ENCODE results near the gene P2RX1.
A peak's percentile ranks its signal among the peaks of the same experiment; 100 is the strongest.

P2RX1 gene

GRCh38 chr17:3903051-3903825, 13.0 kb downstream of the P2RX1 start:
- no peaks in the 10 kb centered on the region for H3K36me3 ChIP-seq (ENCODE audit: control insufficient read depth, insufficient read depth, low read length)
- H3K27me3 ChIP-seq (ENCODE audit: control insufficient read depth, insufficient read depth, low read length) = no peaks in the 10 kb centered on the region
- peaks cover 26% of the 10 kb centered on the region for H3K4me1 ChIP-seq (ENCODE audit: control insufficient read depth, insufficient read depth, low read length)
- H3K4me3 ChIP-seq (ENCODE audit: low read depth, low read length) = no peak overlapping the region
- H3K27ac ChIP-seq (ENCODE audit: low read depth, low read length) = no peak overlapping the region
- no peaks in the 10 kb centered on the region for H3K9me3 ChIP-seq (ENCODE audit: control insufficient read depth, insufficient read depth, low read length)
- H3K9ac ChIP-seq (ENCODE audit: low read depth, low read length) = no peak overlapping the region

DNA sequence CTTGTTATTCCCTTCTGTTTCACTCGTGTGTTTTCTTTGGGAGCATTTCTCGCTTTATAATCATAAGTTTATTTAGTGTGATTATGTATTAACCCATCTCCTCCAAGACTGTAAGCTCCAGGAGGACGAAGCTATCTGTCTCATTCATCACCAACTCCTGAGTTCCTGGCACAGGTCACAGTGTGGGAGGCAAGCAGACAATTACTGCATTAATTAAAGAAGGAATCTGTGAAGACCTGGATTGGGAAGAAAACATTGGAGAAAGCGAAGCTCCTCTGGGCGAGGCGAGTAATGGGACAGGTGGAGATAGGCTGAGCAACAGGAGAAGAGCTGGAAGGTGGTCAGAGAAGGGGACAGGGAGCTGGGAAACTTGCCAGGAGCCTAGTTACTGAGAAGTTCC, 15.6 kb downstream of the P2RX1 start:
- Histone ChIP-seq H3K27me3 (ENCODE audit: control insufficient read depth, insufficient read depth, low read length) (no peaks in the 10 kb centered on the region), H3K9ac (ENCODE audit: low read depth, low read length) (no peak overlapping the region), H3K27ac (ENCODE audit: low read depth, low read length) (no peak overlapping the region), H3K4me3 (ENCODE audit: low read depth, low read length) (no peak overlapping the region), H3K4me1 (ENCODE audit: control insufficient read depth, insufficient read depth, low read length) (peaks cover 23% of the 10 kb centered on the region), H3K9me3 (ENCODE audit: control insufficient read depth, insufficient read depth, low read length) (no peaks in the 10 kb centered on the region), H3K36me3 (ENCODE audit: control insufficient read depth, insufficient read depth, low read length) (no peaks in the 10 kb centered on the region)

DNA sequence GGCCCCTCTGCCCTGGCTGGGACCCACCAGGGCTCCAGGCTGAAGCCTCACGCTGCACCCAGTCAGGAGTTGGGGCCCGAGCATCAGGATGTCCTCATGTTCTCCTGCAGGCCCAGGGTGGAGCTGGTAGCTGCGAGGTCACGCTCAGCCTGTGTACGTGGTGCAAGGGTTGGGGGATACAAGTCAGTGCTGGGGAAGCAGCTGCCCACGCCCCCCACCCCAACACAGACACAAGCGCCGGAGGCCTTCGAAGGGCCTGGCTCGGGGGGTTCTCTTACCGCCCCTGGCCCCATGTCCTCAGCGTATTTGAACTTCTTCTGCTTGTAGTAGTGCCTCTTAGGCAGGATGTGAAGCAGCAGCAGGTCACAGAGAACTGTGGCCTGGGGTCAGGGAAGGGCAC, 18.5 kb downstream of the P2RX1 start:
- Histone ChIP-seq H3K9me3 (ENCODE audit: control insufficient read depth, insufficient read depth, low read length) (no peaks in the 10 kb centered on the region), H3K4me1 (ENCODE audit: control insufficient read depth, insufficient read depth, low read length) (peaks cover 8% of the 10 kb centered on the region), H3K27ac (ENCODE audit: low read depth, low read length) (no peak overlapping the region), H3K9ac (ENCODE audit: low read depth, low read length) (no peak overlapping the region), H3K36me3 (ENCODE audit: control insufficient read depth, insufficient read depth, low read length) (no peaks in the 10 kb centered on the region), H3K4me3 (ENCODE audit: low read depth, low read length) (no peak overlapping the region), H3K27me3 (ENCODE audit: control insufficient read depth, insufficient read depth, low read length) (no peaks in the 10 kb centered on the region; the same call in 1 of the 2 replicates)

GRCh38 chr17:3896968-3897235, 19.4 kb downstream of the P2RX1 start:
- Histone ChIP-seq H3K27me3 (ENCODE audit: control insufficient read depth, insufficient read depth, low read length) (no peaks in the 10 kb centered on the region; the same call in 1 of the 2 replicates), H3K4me3 (ENCODE audit: low read depth, low read length) (no peak overlapping the region), H3K9ac (ENCODE audit: low read depth, low read length) (no peak overlapping the region), H3K36me3 (ENCODE audit: control insufficient read depth, insufficient read depth, low read length) (no peaks in the 10 kb centered on the region), H3K4me1 (ENCODE audit: control insufficient read depth, insufficient read depth, low read length) (peaks cover 8% of the 10 kb centered on the region), H3K9me3 (ENCODE audit: control insufficient read depth, insufficient read depth, low read length) (no peaks in the 10 kb centered on the region), H3K27ac (ENCODE audit: low read depth, low read length) (no peak overlapping the region)

- no peaks in the 10 kb centered on the region for H3K9me3 ChIP-seq (ENCODE audit: control insufficient read depth, insufficient read depth, low read length)
- H3K4me3 ChIP-seq (ENCODE audit: low read depth, low read length) = no peak overlapping the region
- no peaks in the 10 kb centered on the region for H3K36me3 ChIP-seq (ENCODE audit: control insufficient read depth, insufficient read depth, low read length)
- no peak overlapping the region for H3K27ac ChIP-seq (ENCODE audit: low read depth, low read length)
- peaks cover 13% of the 10 kb centered on the region for H3K4me1 ChIP-seq (ENCODE audit: control insufficient read depth, insufficient read depth, low read length)
- H3K9ac ChIP-seq (ENCODE audit: low read depth, low read length) = no peak overlapping the region
- no peaks in the 10 kb centered on the region; the same call in 1 of the 2 replicates for H3K27me3 ChIP-seq (ENCODE audit: control insufficient read depth, insufficient read depth, low read length)
Measured at GRCh38 chr17:3896108-3896967, 19.9 kb downstream of the P2RX1 start.

DNA sequence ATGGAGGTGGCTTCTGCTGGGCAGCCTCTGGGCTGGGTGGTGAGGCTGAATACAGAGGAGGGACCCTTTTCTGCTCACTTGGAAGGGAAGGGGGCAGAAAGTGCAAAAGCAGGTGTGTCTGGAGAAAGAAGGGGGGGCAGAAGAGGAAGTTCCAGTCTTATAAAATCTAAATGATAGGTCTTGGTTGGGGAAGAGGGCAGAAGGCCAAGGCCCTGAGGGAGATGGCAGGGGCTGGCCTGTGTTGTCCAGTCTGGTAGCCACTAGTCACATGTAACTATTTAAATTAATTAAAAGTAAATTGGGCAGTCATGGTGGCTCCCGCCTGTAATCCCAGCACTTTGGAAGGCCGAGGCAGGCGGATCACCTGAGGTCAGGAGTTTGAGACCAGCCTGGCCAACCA, 20.9 kb downstream of the P2RX1 start:
- Histone ChIP-seq H3K36me3 (ENCODE audit: control insufficient read depth, insufficient read depth, low read length) (no peaks in the 10 kb centered on the region), H3K27ac (ENCODE audit: low read depth, low read length) (no peak overlapping the region), H3K27me3 (ENCODE audit: control insufficient read depth, insufficient read depth, low read length) (no peaks in the 10 kb centered on the region; the same call in 1 of the 2 replicates), H3K4me1 (ENCODE audit: control insufficient read depth, insufficient read depth, low read length) (peaks cover 18% of the 10 kb centered on the region), H3K9ac (ENCODE audit: low read depth, low read length) (no peak overlapping the region), H3K9me3 (ENCODE audit: control insufficient read depth, insufficient read depth, low read length) (no peaks in the 10 kb centered on the region), H3K4me3 (ENCODE audit: low read depth, low read length) (no peak overlapping the region)

- H3K9me3 ChIP-seq (ENCODE audit: control insufficient read depth, insufficient read depth, low read length) = no peaks in the 10 kb centered on the region
- peaks cover 18% of the 10 kb centered on the region for H3K4me1 ChIP-seq (ENCODE audit: control insufficient read depth, insufficient read depth, low read length)
- H3K27ac ChIP-seq (ENCODE audit: low read depth, low read length) = no peak overlapping the region
- no peaks in the 10 kb centered on the region for H3K36me3 ChIP-seq (ENCODE audit: control insufficient read depth, insufficient read depth, low read length)
- no peak overlapping the region for H3K4me3 ChIP-seq (ENCODE audit: low read depth, low read length)
- no peak overlapping the region for H3K9ac ChIP-seq (ENCODE audit: low read depth, low read length)
- no peaks in the 10 kb centered on the region; the same call in 1 of the 2 replicates for H3K27me3 ChIP-seq (ENCODE audit: control insufficient read depth, insufficient read depth, low read length)
Measured at GRCh38 chr17:3894911-3895343, 21.3 kb downstream of the P2RX1 start.

DNA sequence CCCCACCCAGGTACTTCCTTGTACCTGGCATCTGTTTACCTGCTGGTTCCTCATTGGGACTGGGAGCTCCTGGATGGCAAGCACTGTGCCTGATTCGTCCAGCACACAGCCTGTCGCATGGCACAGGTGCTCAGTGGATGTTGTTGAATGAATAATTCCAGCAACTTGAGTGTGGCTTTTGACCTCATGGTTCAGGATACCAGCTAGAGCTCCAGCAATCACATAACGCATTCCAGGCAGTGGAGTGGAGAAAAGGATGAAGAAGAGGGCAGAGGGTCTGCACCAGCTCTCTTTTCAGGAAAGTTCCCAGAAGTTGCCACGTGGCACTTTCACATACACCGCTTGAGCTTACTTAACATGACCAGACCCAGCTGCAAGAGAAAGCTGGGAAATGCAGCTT, 22.1 kb downstream of the P2RX1 start:
- Histone ChIP-seq H3K36me3 (ENCODE audit: control insufficient read depth, insufficient read depth, low read length) (no peaks in the 10 kb centered on the region), H3K4me1 (ENCODE audit: control insufficient read depth, insufficient read depth, low read length) (peaks cover 18% of the 10 kb centered on the region), H3K9me3 (ENCODE audit: control insufficient read depth, insufficient read depth, low read length) (no peaks in the 10 kb centered on the region), H3K9ac (ENCODE audit: low read depth, low read length) (no peak overlapping the region), H3K4me3 (ENCODE audit: low read depth, low read length) (no peak overlapping the region), H3K27me3 (ENCODE audit: control insufficient read depth, insufficient read depth, low read length) (no peaks in the 10 kb centered on the region; the same call in 1 of the 2 replicates), H3K27ac (ENCODE audit: low read depth, low read length) (no peak overlapping the region)

GRCh38 chr17:3893720-3894116, 22.5 kb downstream of the P2RX1 start:
- H3K4me1 ChIP-seq (ENCODE audit: control insufficient read depth, insufficient read depth, low read length) = peaks cover 21% of the 10 kb centered on the region
- no peak overlapping the region for H3K27ac ChIP-seq (ENCODE audit: low read depth, low read length)
- H3K36me3 ChIP-seq (ENCODE audit: control insufficient read depth, insufficient read depth, low read length) = no peaks in the 10 kb centered on the region
- no peaks in the 10 kb centered on the region for H3K9me3 ChIP-seq (ENCODE audit: control insufficient read depth, insufficient read depth, low read length)
- no peaks in the 10 kb centered on the region; the same call in 1 of the 2 replicates for H3K27me3 ChIP-seq (ENCODE audit: control insufficient read depth, insufficient read depth, low read length)
- peak overlapping the region; percentile 78 for H3K4me3 ChIP-seq (ENCODE audit: low read depth, low read length)
- H3K9ac ChIP-seq (ENCODE audit: low read depth, low read length) = no peak overlapping the region

GRCh38 chr17:3893003-3893719, 23.1 kb downstream of the P2RX1 start, which contains the start of gene CAMKK1:
CAMKK1 (minus strand) TSS chr17:3893053; CDS start chr17:3885687, 7,366 bp downstream.
- H3K36me3 ChIP-seq (ENCODE audit: control insufficient read depth, insufficient read depth, low read length) = no peaks in the 10 kb centered on the region
- H3K27me3 ChIP-seq (ENCODE audit: control insufficient read depth, insufficient read depth, low read length) = no peaks in the 10 kb centered on the region; the same call in 1 of the 2 replicates
- peak within 1 kb of the TSS; percentile 78 for H3K4me3 ChIP-seq (ENCODE audit: low read depth, low read length)
- H3K27ac ChIP-seq (ENCODE audit: low read depth, low read length) = no peak within 1 kb of the TSS
- H3K4me1 ChIP-seq (ENCODE audit: control insufficient read depth, insufficient read depth, low read length) = peaks cover 25% of the 10 kb centered on the region
- H3K9me3 ChIP-seq (ENCODE audit: control insufficient read depth, insufficient read depth, low read length) = no peaks in the 10 kb centered on the region
- H3K9ac ChIP-seq (ENCODE audit: low read depth, low read length) = no peak within 1 kb of the TSS
